Measurements from ENCODE around the gene SAMD4B. TPM values are rescaled to one million over a fixed set of nuclear protein-coding genes. Genes with fewer than 3 reads are reported as not detected.

SAMD4B gene
- total and polyA plus RNA-seq, 9 of the 15 experiments (the other 6 are each of a cell fraction or from before 2014, with no cell fraction given): 3.4 to 90.5 (median 38.0) TPM

DNA sequence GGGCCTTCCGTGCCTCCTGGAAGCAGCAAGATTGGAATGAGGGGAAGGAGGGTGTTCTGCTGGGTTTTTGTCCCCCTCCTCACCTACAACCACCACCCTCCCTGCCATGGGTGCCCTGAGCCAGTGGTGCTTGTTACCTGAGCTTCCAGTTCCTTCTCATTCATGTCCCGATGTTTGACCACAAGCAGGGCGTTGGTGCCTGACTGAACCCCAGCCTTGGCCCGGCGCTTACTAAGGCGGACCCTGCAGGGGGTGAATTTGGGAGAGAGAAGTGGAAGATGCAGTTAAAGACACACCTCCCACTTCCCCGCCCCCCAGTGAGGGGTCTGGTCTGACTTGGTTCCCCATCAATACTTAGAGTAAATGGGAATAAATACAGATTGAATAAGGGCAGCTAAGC, 44.3 kb downstream of the SAMD4B start:
- Histone ChIP-seq H2AFZ (ENCODE audit: low read depth, low read length) (no peak overlapping the region), H3K36me3 (ENCODE audit: control insufficient read depth, insufficient read depth, low read length) (peaks cover 83% of the 10 kb centered on the region), H3K27me3 (ENCODE audit: control insufficient read depth in 2 of 2, insufficient read depth in 2 of 2, low read length in 2 of 2) (no peaks in the 10 kb centered on the region), H3K9me3 (replicated peaks; ENCODE audit: control insufficient read depth, insufficient read depth, low read depth, low read length) (no peaks in the 10 kb centered on the region), H3K4me1 (replicated peaks in 1 of 2; ENCODE audit: control insufficient read depth in 2 of 2, insufficient read depth in 2 of 2, low read length in 2 of 2) (peaks cover 15 to 19% of the 10 kb centered on the region in 2 experiments), H3K4me2 (ENCODE audit: insufficient read depth, low read length) (no peak overlapping the region), H4K20me1 (replicated peaks; ENCODE audit: control insufficient read depth, insufficient read depth, low read length) (peaks cover 22% of the 10 kb centered on the region), H3K9ac (ENCODE audit: insufficient read depth in 1 of 2, low read depth in 2 of 2, low read length in 2 of 2) (no peak overlapping the region), H3K4me3 (no peak overlapping the region), H3K9me1 (ENCODE audit: control insufficient read depth, insufficient read depth, low read length) (no peaks in the 10 kb centered on the region), H3K27ac (ENCODE audit: extremely low read depth, low read depth, low read length) (no peak overlapping the region), H3K79me2 (ENCODE audit: control insufficient read depth, insufficient read depth, low read length) (peaks cover 19% of the 10 kb centered on the region)
- no peak for DNase-seq (ENCODE audit: extremely low read depth in 1 of 4, low spot score in 3 of 4)
- in situ Hi-C loops (cut with MboI): no loop called here
- CTCF ChIA-PET (ENCODE audit: low intra/inter-chr PET ratio): no interaction called here
- no peak for TF ChIP-seq ZBED1 (IDR thresholded peaks at IDR 0.05)
- no peak for TF ChIP-seq HMG20A (CRISPR knock-in tag; conservative IDR thresholded peaks at IDR 0.05)
- no peak for TF ChIP-seq CBX1 (IDR thresholded peaks at IDR 0.05; ENCODE audit: low read depth)
- TF ChIP-seq SPI1 (IDR thresholded peaks at IDR 0.05; ENCODE audit: borderline replicate concordance, low read depth, low read length): no peak
- 0 out of 2 replicates have a peak, but pooled peaks have one; percentile 29 for TF ChIP-seq RBFOX2 (IDR thresholded peaks at IDR 0.05; ENCODE audit: low read depth, low read length)
- no peak for TF ChIP-seq MCM7 (IDR thresholded peaks at IDR 0.05)
- TF ChIP-seq KDM4B (IDR thresholded peaks at IDR 0.05; ENCODE audit: borderline replicate concordance in 2 of 2, low read depth in 1 of 2): no peak
- 0 out of 2 replicates have a peak, but pooled peaks have one; percentile 18 for TF ChIP-seq POLR2A (conservative IDR thresholded peaks at IDR 0.05)
- TF ChIP-seq NFE2L1 (tag; IDR thresholded peaks at IDR 0.05; ENCODE audit: borderline replicate concordance, low read depth): no peak
- intact Hi-C loops (cut with micrococcal nuclease): no loop called here
- ATAC-seq: no peak
- WGBS (ENCODE audit: insufficient coverage, low coverage, missing lambda C conversion rate): 85% methylated on average over 6 of the region's 7 CpGs
- no TSS peak for BruUV-seq (replicated peaks)
- POLR2A ChIA-PET: no interaction called here
- FAIRE-seq: no peak

Measured in K562 (cell line).